GM23338 (cell line): ENCODE measurements around the gene HELZ. TPM values are rescaled to one million over a fixed set of nuclear protein-coding genes. Genes with fewer than 3 reads are reported as not detected.
"Not testable (repeated sequence)": the region's sequence is repeated elsewhere in the genome, so short reads cannot be mapped to it uniquely, and the experiment has no call there.

ENCODE experiments used
- ATAC-seq: fragments of 200-7000 bp; cut with Tn5 transposase; 3 replicates; pipeline ENCODE4 v1.9.1; 2020
- DNase-seq: peaks from one replicate; pipeline ENCODE4 v3.0.0-alpha.2; 2015; ENCODE audit warnings: low spot score
- H2AFZ ChIP-seq: fragments of 200-600 bp; sonication (generic); 2 replicates; pipeline ENCODE4 v1.8.0; 2016; ENCODE audit warnings: antibody characterized with exemption, mild to moderate bottlenecking, moderate library complexity
- H3F3A ChIP-seq: fragments of 200-600 bp; sonication (generic); replicated peaks from 2 replicates; pipeline ENCODE4 v1.8.0; 2017; ENCODE audit warnings: antibody characterized with exemption, mixed run types, low read depth
- H3K27ac ChIP-seq: fragments of 200-600 bp; sonication (generic); 2 replicates; pipeline ENCODE4 v1.6.1; 2016; ENCODE audit warnings: low read depth
- H3K27me3 ChIP-seq: fragments of 200-600 bp; sonication (generic); 2 replicates; pipeline ENCODE4 v1.8.0; 2016; ENCODE audit warnings: mild to moderate bottlenecking, mixed run types, moderate library complexity; ENCODE audit not compliant: insufficient read depth
- H3K36me3 ChIP-seq: fragments of 200-600 bp; sonication (generic); 2 replicates; pipeline ENCODE4 v1.8.0; 2016; ENCODE audit warnings: mild to moderate bottlenecking; ENCODE audit not compliant: insufficient read depth
- H3K4me1 ChIP-seq: fragments of 200-600 bp; sonication (generic); 2 replicates; pipeline ENCODE4 v1.8.0; 2016; ENCODE audit warnings: mild to moderate bottlenecking, moderate library complexity; ENCODE audit not compliant: insufficient read depth
- H3K4me2 ChIP-seq: fragments of 200-600 bp; sonication (generic); 2 replicates; pipeline ENCODE4 v1.7.1; 2017; ENCODE audit warnings: mixed run types
- H3K4me3 ChIP-seq: fragments of 200-600 bp; sonication (generic); 2 replicates; pipeline ENCODE4 v1.6.1; 2016; ENCODE audit warnings: mixed run types
- H3K79me2 ChIP-seq: fragments of 200-600 bp; sonication (generic); replicated peaks from 2 replicates; pipeline ENCODE4 v1.8.0; 2017; ENCODE audit warnings: mild to moderate bottlenecking; ENCODE audit not compliant: insufficient read depth
- H3K9me2 ChIP-seq: fragments of 200-600 bp; sonication (generic); 2 replicates; pipeline ENCODE4 v1.8.0; 2017; ENCODE audit not compliant: insufficient read depth
- H4K20me1 ChIP-seq: fragments of 200-600 bp; sonication (generic); replicated peaks from 2 replicates; pipeline ENCODE4 v1.8.0; 2017; ENCODE audit warnings: mild to moderate bottlenecking; ENCODE audit not compliant: insufficient read depth
- H3K27ac Mint-ChIP-seq: 2 replicates; pipeline ENCODE4 v1.8.0; 2020; ENCODE audit warnings: inconsistent platforms, mild to moderate bottlenecking, moderate library complexity, mixed read lengths
- H3K27me3 Mint-ChIP-seq: 3 replicates; pipeline ENCODE4 v1.8.0; 2022; ENCODE audit warnings: low read depth, mild to moderate bottlenecking, moderate library complexity, mixed read lengths, inconsistent platforms; ENCODE audit not compliant: insufficient read depth, poor library complexity
- H3K36me3 Mint-ChIP-seq: 3 replicates; pipeline ENCODE4 v1.8.0; 2021; ENCODE audit warnings: low read depth, mild to moderate bottlenecking, inconsistent platforms, moderate library complexity, mixed read lengths
- H3K4me1 Mint-ChIP-seq: 3 replicates; pipeline ENCODE4 v1.8.0; 2020; ENCODE audit warnings: mild to moderate bottlenecking, inconsistent platforms, mixed read lengths
- H3K4me3 Mint-ChIP-seq: 3 replicates; pipeline ENCODE4 v1.8.0; 2021; ENCODE audit warnings: moderate library complexity, mild to moderate bottlenecking, inconsistent platforms, mixed read lengths
- H3K9me3 Mint-ChIP-seq: 3 replicates; pipeline ENCODE4 v1.8.0; 2020; ENCODE audit warnings: moderate library complexity, mild to moderate bottlenecking, inconsistent platforms, mixed read lengths
- CREB1 ChIP-seq: fragments of 250-450 bp; sonication (Bioruptor Pico); IDR thresholded peaks from 2 replicates; pipeline ENCODE4 v1.5.0; 2020; ENCODE audit warnings: low read depth, mild to moderate bottlenecking, moderate library complexity
- CTCF ChIP-seq, 2 experiments: fragments of 200-600 bp in 1 of 2; sonication (generic) in 1 of 2; conservative IDR thresholded peaks; 2 replicates each; pipeline versions ENCODE4 v1.5.1 to v1.6.1; 2016 to 2017; ENCODE audit warnings: antibody characterized with exemption in 2 of 2, low read depth in 2 of 2, mild to moderate bottlenecking in 2 of 2, moderate library complexity in 1 of 2
- EZH2 ChIP-seq: fragments of 200-600 bp; sonication (generic); IDR thresholded peaks from one replicate; pipeline ENCODE4 v1.8.0; 2017; ENCODE audit warnings: antibody characterized with exemption, mild to moderate bottlenecking, low read depth; ENCODE audit not compliant: unreplicated experiment
- EZH2phosphoT487 ChIP-seq: fragments of 200-600 bp; sonication (generic); IDR thresholded peaks from one replicate; pipeline ENCODE4 v1.8.1; 2018; ENCODE audit warnings: antibody characterized with exemption; ENCODE audit not compliant: unreplicated experiment
- JUNB ChIP-seq: IDR thresholded peaks from one replicate; pipeline ENCODE4 v1.6.1; 2016; ENCODE audit warnings: antibody characterized with exemption; ENCODE audit not compliant: unreplicated experiment
- NANOG ChIP-seq: IDR thresholded peaks from 2 replicates; pipeline ENCODE4 v1.6.1; 2016; ENCODE audit warnings: antibody characterized with exemption, borderline replicate concordance
- POLR2AphosphoS5 ChIP-seq: IDR thresholded peaks from 2 replicates; pipeline ENCODE4 v1.6.1; 2016; ENCODE audit warnings: antibody characterized with exemption, low read depth
- REST ChIP-seq: IDR thresholded peaks from one replicate; pipeline ENCODE4 v1.6.1; 2018; ENCODE audit warnings: antibody characterized with exemption; ENCODE audit not compliant: unreplicated experiment
- STAT1 ChIP-seq: IDR thresholded peaks from one replicate; pipeline ENCODE4 v1.6.1; 2016; ENCODE audit warnings: antibody characterized with exemption; ENCODE audit not compliant: unreplicated experiment
- ZNF114 ChIP-seq: fragments of 250-450 bp; sonication (Bioruptor Pico); IDR thresholded peaks from 2 replicates; pipeline ENCODE4 v1.5.0; 2020; ENCODE audit warnings: mild to moderate bottlenecking, moderate library complexity
- ZNF331 ChIP-seq: fragments of 250-450 bp; sonication (Bioruptor Pico); IDR thresholded peaks from 2 replicates; pipeline ENCODE4 v1.5.0; 2020; ENCODE audit warnings: low read depth, mild to moderate bottlenecking, moderate library complexity
- polyA plus RNA-seq: library from polyadenylated mRNA; unstranded; fragments of >200 nt; fragmentation: Nextera tagmentation; extraction: Ambion mirVana; gene quantifications from 2 replicates; pipeline ENCODE4 v1.2.1, GENCODE V29; 2016
- total RNA-seq: library from RNA; depleted of rRNA; stranded (reverse); fragments of >200 nt; shearing (Covaris generic); gene quantifications from 2 replicates; pipeline ENCODE4 v1.2.3, GENCODE V29; 2014
- TF ChIP-seq, protein P1 (sequence below): IDR thresholded peaks from 2 replicates; pipeline ENCODE4 v1.6.1; 2016; ENCODE audit warnings: antibody characterized with exemption

Gene HELZ
- total and polyA plus RNA-seq, 2 experiments from 2014 or later = 38.9 to 62.0 TPM

GRCh38 chr17:67041531-67041930 lies 203.5 kb downstream of the HELZ start (continued):
- TF ChIP-seq CREB1 (no peak), EZH2phosphoT487 (no peak), JUNB (no peak), EZH2 (no peak), REST (no peak), ZNF114 (CRISPR knock-in tag) (no peak)

- not testable (repeated sequence) for H3K4me3 Mint-ChIP-seq, H3K27me3 ChIP-seq, DNase-seq, H3K4me3 ChIP-seq, H3K36me3 Mint-ChIP-seq, H3K9me2 ChIP-seq, H3K4me2 ChIP-seq, H3K4me1 Mint-ChIP-seq, H3K79me2 ChIP-seq, H2AFZ ChIP-seq, ATAC-seq, H3K27me3 Mint-ChIP-seq, H3K4me1 ChIP-seq, H4K20me1 ChIP-seq, H3K27ac Mint-ChIP-seq, H3K27ac ChIP-seq, H3F3A ChIP-seq, H3K9me3 Mint-ChIP-seq, H3K36me3 ChIP-seq
Measured at GRCh38 chr17:67041119-67041518, 203.9 kb downstream of the HELZ start.

GRCh38 chr17:67040652-67041051 lies 204.3 kb downstream of the HELZ start:
- no peaks in the 10 kb centered on the region for H3K27me3 ChIP-seq
- no peak for ATAC-seq
- H2AFZ ChIP-seq = no peak overlapping the region
- H3K9me2 ChIP-seq = no peaks in the 10 kb centered on the region
- H3K27ac Mint-ChIP-seq = no peak overlapping the region
- H3K27ac ChIP-seq = no peak overlapping the region
- no peak for DNase-seq
- H3F3A ChIP-seq = no peaks in the 10 kb centered on the region
- H3K4me3 ChIP-seq = no peak overlapping the region
- H3K36me3 Mint-ChIP-seq = no peaks in the 10 kb centered on the region
- no peak overlapping the region for H3K4me2 ChIP-seq
- H3K4me3 Mint-ChIP-seq = no peak overlapping the region
- H4K20me1 ChIP-seq = no peaks in the 10 kb centered on the region
- H3K79me2 ChIP-seq = no peaks in the 10 kb centered on the region
- H3K36me3 ChIP-seq = no peaks in the 10 kb centered on the region
- no peaks in the 10 kb centered on the region; the same call in 2 of the 3 replicates for H3K9me3 Mint-ChIP-seq
- H3K4me1 ChIP-seq = no peaks in the 10 kb centered on the region
- peaks cover 5% of the 10 kb centered on the region for H3K27me3 Mint-ChIP-seq
- no peaks in the 10 kb centered on the region; the same call in 2 of the 3 replicates for H3K4me1 Mint-ChIP-seq
- TF ChIP-seq ZNF331 (CRISPR knock-in tag) (no peak), STAT1 (no peak), CTCF (conservative IDR thresholded peaks at IDR 0.05; ENCODE audit: low read depth in 2 of 2) (no peak), REST (no peak), EZH2 (no peak), ZNF114 (CRISPR knock-in tag) (no peak), JUNB (no peak), POLR2AphosphoS5 (no peak), NANOG (no peak), CREB1 (no peak)
- TF ChIP-seq, protein P1, sequence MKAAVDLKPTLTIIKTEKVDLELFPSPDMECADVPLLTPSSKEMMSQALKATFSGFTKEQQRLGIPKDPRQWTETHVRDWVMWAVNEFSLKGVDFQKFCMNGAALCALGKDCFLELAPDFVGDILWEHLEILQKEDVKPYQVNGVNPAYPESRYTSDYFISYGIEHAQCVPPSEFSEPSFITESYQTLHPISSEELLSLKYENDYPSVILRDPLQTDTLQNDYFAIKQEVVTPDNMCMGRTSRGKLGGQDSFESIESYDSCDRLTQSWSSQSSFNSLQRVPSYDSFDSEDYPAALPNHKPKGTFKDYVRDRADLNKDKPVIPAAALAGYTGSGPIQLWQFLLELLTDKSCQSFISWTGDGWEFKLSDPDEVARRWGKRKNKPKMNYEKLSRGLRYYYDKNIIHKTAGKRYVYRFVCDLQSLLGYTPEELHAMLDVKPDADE = no peak
